Ammon's horn (tissue), 1 donor: ENCODE results near the gene GGA2.
A peak's percentile ranks its signal among the peaks of the same experiment; 100 is the strongest.
"Not testable (repeated sequence)": the region's sequence is repeated elsewhere in the genome, so short reads cannot be mapped to it uniquely, and the experiment has no call there.

Experiments
- DNase-seq: peaks from one replicate; pipeline ENCODE4 v3.0.0-alpha.2; 2016; ENCODE audit warnings: low spot score

Gene GGA2

DNA sequence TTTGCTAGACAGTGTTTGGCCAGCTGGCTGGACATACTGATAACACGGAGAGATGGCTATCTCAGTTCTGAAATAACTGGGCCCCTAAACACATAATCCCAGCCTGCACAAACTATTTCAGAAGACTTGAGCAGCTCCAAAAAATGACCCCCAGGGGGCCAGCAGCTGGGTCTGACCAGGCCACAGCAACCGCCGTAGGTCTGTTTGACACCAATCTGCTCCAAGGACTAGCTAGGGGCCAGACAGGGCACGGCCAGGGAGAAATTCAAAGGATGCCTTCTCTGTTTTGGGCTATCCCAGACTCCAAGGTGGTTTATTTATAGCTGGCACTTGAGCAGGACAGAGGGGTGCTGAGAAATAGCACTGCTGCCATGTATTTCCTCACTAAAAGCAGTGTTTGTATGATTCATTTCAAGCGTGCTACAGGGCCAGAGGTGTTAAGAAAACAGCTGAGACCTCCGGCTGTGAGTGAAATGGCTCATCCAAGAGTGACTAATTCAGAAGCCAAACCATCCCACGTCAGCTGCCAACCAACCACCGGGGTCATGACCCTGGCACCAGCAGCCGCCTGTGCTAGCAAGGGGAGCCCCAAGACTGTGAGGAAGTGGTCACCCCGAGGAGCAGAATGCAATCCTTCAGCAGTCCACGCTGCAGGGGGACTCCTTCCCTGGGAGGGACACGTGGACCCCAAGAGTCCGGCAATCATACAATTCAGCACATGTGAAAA, 5.7 kb downstream of the GGA2 start:
- DNase-seq, result peak; percentile 68

DNA sequence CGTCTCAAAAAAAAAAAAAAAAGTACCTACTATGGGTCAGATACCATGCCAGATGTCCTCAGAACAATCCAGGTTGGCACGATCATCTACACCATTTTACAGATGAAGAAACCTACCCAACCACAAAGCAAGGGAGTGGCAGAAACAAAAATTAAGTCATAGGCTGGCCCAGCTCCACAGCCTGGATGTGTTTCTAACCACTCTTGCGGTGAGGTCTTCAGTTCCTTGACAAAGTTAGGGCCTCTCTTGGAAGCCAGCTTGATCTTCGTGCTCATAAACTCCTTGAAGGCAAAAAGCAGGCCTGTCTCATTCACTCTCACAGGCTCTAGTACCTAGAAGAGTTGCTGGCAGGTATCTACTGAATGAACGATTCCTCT, 6.2 kb downstream of the GGA2 start:
- DNase-seq, result no peak

DNA sequence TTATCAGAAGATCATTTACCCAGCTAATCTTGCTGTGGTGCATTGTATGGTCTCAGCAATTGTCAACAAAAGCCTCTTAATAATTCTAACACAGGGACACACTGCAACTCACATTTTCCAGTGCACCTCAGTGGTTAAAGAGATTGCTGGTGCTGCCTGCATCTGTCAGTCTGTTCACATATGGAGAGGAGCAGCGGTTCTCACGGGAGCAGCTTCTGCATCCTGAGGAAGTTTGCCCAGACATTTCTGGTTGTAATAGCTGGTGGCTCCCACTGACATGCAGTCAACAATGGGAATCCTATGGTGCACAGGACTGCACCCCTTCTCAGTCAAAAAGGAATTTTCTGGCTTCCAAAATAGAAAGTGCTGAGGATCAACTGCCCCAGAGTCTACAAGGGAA, 7.8 kb downstream of the GGA2 start:
- DNase-seq, result no peak

DNA sequence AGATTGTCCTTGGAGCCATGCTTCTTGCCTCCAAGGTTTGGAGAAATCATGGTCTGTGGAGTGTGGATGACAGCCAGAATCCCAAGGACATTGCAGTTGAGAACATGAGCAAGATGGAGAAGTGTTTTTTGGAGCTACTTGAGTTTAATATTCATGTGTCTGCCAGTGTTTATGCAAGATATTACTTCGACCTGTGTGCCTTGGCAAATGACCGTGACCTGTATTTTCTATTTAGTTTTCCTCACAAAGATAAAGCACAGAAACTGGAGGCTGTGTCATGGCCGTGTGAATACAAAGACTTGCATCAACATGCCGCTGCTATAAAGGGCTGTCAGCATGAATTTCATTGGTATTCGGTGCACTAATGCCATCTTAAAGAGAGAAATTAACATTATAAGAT, 9.0 kb downstream of the GGA2 start:
- no peak for DNase-seq

DNA sequence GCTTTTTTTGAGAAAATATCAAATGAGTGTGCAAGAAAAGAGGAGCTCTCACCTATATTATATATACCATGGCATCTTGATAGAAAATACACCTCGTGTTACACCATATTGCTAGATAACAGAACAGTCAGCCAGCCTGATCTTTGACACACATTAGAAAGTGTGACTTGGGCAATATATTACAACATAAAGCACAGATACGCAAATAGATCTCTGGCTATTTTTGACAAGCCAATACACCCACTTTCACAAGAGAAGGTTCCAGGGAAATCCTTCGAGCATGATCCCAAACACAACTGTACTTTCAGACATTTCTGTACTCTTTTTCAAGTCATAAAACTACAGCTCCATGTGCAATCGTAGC, 9.4 kb downstream of the GGA2 start:
- no peak for DNase-seq

DNA sequence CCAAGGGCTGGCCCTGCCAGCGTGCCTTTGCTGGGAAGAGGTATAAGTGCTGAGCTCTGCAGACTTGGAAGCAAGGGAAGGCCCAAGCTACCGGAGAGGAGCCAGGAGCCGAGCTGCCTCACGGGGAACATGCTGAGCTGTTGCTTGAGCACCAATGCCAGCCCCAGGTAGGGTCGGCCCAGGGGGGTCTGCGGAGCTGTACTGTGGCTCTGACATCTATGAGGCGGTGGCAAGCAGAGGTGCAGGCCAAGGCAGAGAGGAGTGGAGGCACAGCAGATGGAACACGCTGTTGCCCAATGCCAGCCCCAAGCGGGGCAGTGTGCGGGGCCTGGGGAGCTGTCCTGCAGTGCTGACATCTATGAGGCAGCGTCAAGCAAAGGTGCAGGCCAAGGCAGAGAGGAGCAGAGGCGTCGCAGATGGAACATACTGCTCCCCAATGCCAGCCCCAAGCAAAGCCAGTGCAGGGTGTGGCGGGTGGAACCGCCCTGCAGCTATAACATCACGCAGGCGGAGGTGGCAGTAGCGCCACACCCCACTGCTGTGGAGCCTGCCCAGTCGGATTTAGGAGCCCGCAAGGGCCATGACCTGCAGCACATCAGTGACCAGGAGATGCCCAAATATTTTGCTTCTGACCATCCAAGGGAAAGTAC, 10.0 kb downstream of the GGA2 start:
- DNase-seq, result no peak

DNA sequence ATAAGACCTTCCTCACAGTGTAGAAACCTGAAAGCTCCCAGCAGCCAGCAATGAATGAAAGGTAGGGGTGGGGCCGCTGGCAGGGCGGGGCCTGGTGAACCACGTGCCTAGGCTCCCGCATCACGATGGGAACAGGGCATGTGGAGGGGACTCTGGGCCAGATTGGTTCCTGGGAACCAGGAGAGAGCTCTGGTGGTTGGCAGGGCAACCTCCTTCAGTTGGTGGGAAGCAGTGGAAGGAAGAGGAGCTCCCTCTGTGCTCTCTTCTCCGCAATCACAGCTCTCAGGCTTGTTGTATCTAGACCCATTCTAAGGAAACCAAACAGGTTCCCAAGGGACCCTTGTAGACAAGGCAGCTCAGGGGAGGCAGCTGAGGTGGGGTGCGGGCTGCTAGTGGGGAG, 10.5 kb downstream of the GGA2 start:
- DNase-seq, result no peak

DNA sequence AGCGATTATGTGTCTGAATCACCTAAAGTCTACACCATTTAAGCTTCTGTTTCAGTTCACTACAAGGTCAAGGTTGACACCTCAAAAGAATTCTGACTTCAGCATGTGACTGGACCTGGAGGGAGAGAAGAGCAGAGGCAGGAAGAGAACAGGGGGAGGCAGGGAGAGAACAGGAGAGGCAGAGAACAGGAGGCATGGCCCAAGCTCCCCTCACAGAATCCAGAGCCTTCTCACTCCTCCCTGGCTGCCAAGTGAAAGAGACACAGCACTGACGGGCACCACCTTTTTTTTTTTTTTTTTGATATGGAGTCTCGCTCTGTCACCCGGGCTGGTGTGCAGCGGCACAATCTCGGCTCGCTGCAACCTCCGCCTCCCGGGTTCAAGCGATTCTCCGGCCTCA, 11.4 kb downstream of the GGA2 start:
- DNase-seq, result no peak

DNA sequence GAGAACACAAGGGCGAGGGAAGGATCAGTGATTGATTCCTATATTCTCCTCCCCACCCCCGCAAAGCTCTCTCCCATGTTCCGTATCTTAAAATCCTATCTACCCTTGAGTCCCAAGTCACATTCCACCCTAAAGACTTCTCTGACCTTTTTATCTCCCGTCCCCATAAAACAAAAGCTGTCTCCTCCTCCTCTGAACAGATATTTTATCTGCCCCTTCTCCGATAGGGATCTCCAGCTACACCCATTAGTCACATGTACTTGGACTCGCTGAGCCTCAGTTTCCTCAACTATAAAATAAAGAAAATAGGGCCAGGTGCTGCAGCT, 12.8 kb downstream of the GGA2 start:
- DNase-seq, result no peak

DNA sequence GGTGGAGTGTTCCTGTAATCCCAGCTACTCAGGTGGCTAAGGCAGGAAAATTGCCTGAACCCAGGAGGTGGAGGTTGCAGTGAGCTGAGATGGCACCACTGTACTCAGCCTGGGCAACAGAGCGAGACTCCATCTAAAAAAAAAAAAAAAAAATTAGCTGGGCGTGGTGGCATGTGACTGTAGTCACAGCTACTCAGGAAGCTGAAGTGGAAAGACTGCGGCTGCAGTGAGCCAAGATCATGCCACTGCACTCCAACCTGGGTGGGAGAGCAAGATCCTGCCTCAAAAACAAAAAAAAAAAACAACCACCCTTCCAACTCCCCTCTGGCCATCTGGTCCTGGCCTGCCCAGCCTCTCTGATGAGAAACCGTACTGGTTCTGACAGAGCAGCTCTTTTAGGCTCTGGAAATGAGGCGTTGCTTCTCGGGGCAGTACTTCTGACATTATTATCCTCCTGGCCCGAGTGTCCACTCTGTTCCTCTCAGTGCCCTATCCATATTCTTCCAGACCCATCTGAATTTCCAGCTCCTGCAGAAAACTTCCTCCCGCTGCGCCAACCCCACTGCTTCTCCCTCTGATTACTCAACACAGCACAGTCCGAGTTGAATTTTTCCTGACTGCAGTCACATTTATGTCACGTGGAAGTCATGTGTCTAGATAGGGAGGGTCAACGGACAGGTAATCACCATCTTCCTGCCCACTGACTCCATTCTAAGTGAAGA, 13.3 kb downstream of the GGA2 start:
- no peak for DNase-seq

DNA sequence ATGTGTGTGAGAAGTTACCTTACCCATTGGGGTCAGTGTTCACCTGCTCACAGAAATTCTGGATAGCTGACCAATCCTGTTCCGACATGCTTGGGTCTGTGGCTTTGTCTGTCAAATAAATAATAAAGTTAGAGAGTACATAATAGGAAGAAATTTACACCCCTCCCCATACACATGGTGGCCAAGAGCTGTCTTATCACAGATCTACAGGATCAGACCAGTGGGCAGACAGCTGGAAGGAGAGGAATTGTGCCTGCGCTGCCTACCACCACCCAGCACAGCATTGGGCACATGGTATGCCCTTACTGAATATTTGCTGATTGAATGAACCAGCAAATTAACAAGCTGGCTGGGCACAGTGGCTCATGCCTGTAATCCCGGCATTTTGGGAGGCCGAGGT, 14.6 kb downstream of the GGA2 start:
- no peak for DNase-seq

DNA sequence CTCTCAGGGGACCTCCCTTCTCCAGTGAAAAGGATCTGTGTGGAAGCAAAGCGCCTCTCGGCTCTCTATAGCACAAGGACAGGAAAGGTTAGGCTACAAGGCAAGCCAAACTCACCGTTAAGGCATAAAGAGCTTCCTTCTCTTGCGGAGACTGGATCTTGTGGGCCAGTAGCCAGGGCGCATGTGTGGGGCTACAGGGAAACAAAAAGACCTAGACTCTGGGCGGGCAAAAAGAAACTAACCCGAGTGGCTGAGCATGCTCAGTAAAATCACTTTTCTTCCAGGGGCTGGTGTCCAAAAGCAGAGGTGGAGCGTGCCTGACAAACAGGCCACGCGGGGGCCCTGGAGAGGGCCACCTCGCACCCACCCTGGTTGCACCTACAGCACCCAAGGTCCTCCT, 16.1 kb downstream of the GGA2 start:
- no peak for DNase-seq

DNA sequence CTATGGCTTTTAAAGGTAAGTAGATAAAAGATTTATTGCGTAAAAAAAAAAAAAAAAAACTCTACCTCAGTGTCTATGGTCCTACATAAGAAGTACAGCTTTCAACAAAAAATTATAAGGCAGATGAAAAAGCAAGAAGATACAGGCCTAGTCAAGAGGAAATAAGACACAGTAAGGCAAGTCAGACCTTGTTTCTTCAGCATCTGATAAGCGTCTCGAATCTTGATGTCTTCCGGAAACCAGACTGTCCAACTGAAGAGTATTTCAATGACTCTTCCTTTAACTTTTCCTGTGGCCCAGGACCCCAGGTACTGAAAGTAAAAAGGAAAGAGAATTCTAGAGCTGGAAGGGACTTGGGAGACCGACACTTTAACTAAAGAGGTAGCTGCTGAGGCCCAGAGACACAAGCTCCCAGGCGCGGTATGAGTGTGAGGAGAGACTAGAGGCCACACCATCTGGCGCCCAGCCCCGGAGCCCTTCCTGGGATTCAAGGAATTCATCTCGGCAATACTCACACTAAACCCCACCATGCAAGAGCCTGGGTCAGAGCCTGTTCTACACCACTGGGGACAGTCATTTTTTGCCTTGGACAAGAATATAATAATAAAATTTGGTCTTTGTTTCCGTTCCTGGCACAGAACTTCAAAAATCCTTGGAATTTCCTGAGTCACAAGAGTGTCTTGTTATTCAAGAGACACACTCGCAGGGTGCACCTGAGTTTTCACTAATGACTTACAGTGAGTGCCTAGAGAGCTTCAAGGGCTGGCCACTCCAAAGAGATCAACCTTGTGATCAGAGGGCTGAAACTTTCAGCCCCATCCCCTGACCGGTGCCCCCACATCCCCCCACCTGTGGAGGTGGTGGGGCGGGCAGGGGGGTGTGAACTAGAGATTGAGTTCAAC, 18.6 kb downstream of the GGA2 start:
- DNase-seq, result no peak

DNA sequence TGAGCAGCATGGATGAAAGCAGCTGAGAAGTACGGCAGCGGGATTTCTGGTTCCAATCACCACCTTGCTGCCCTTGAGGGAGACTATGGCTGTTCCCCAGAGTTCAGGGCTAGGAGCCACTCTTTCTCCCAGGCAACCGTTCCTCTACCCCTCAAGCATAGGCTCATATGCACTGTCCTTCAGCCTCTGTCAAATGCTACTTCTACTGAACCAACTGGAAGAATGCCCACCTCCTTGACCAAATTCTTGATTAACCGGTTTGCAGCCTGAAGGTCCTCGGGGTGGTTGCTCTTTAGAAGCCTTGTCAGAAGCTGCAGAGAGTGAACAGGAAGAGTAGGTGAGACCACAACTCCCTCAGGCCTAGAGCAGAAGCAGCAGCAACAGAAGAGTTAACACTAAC, 23.8 kb downstream of the GGA2 start:
- no peak for DNase-seq

DNA sequence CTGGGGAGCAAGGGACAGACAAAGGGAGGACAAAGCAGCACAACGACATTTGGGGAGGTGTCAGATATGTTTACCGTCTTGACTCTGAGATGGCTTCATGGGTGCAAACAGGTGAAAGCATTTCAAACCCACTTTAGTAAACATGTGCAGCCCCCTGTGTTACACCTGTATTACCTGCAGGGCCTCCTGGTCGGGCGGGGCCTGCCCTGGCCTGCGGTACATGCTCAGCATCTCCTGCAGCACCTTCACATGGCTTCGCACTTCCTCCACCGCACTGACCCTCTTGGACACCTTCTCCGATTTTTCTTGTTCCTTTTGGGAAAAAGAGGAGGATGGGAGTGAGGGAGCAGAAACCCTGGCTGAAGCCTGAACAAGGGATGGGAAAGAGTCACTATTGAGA, 24.5 kb downstream of the GGA2 start:
- DNase-seq, result no peak

DNA sequence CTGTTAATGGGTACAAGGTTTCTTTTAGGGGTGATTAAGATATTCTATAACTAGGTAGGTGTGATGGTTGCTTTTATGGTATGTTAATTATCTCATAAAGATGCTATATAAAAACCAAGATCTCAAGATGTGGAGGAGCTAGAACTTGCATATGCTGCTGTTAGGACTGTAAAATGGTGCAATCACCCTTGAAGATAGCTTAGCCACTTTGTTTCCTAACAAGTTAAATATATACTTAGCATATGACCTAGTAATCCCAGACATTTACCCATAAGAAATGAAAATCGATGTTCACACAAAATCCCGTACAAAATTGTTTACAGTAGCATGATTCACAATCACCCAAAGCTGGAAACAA, 25.1 kb downstream of the GGA2 start:
- no peak for DNase-seq

DNA sequence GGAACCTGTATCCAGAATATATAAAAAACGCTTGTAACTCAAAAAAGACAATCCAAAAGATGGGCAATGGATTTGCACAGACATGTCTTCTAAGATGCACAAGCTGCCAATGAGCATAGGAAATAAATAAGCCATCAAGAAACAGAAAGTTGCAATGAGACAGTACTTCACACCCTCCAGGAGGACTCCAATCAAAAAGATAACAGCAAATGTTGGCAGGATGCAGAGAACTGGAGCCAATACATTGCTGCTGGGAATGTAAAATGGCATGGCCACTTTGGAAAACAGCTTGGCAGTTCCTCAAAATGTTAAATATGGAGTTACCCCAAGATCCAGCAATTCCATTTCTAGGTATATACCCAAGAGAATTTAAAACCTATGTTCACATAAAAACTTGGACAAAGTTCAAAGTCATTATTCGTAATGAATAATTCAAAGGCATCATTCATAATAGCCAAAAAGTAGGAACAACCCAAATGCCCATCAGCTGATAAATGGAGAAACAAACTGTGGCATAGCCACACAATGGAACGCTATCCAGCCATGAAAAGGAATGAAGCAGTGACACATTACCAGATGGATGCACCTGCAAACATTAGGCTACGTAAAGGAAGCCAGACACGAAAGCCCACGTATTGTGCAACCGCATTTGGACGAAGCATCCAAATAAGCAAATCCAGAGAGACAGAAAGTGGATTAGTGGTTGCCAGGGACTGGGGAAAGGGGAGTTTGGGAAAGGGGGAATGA, 25.6 kb downstream of the GGA2 start:
- no peak for DNase-seq

DNA sequence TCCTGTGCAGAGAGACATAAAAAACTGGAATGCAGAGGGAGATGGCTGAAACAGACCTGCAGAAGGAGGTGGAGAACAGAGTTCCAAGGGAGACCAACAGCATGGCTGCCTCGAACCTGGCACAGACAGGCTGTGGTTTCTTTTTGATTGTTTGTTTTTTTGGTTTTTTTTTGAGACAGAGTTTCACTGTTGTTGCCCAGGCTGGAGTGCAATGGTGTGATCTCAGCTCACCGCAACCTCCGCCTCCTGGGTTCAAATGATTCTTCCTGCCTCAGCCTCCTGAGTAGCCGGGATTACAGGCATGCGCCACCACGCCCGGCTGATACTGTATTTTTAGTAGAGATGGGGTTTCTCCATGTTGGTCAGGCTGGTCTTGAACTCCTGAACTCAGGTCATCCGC, 26.8 kb downstream of the GGA2 start:
- DNase-seq, result not testable (repeated sequence)

DNA sequence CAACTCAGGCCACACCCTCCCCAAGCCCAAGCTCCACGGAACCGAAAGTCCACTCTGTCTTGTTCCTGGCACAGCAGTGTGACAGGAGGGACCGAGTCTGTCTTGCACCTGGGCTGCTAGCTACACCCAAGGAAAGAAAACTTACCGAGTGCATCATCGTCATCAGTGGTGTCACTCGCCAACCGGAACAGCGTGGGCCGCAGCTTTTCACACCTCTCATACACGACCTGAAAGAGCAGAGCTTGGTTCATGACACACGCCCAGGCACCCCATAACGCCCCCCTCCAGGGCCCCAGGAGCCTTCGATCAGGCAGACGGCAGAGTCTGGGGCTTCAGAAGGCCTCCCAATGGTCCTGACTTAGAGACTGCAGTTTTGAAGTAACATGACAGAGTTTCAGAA, 27.5 kb downstream of the GGA2 start:
- DNase-seq, result no peak

DNA sequence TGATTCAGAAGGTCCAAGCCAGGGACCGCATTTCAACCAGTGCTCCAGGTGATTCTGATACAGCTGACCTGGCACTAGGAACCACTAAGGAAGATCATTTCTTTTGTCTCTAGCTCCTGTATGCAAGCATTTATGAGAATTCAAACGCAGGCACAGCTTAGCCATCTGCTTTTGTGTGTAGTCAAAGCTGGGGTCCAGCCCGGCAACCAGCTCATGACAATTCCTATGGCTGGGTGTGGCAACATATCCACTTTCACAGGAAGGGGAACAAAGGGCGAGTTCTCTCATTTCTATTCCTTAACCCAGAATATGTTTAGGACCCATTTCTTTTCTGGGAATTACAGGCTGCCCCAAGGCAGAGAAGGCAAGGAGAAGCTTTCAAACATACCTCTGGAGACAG, 30.0 kb downstream of the GGA2 start:
- DNase-seq, result no peak

DNA sequence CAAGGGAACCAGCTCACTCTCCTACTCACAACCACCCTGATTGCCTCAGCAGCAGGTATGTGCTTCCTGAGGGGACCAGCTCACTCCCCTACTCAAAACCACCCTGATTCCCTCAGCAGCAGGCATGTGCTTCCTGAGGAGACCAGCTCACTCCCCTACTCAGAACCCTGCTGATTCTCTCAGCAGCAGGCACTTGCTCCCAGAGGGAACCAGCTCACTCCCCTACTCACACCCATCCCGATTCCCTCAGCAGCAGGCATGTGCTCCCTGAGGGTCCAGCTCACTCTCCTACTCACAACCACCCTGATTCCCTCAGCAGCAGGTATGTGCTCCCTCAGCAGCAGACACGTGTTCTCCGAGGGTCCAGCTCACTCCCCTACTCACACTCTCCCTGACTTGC, 31.2 kb downstream of the GGA2 start:
- DNase-seq, result no peak

DNA sequence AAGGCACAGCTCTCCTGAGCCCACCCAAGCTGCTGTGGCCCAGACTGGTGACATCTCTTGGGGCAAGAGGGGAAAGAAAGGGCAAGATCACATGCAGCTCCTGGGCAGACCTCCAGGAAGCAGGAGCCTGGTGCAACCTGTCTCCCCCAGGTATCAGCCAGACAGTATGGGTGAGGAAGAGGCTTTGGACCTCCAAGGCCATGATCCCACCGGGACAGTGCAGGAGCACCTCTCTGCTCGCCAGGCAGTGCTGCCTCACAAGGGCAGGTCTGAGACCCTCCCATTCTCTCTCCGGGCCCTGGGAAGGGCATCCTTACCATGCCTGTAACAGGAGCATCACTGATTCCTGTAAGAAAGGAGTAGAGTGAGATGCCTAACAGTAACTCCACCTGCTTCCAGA, 31.7 kb downstream of the GGA2 start:
- no peak for DNase-seq
